ENCODE data around the gene ZNF35.

GRCh38 chr3:44665173-44665572 lies 16.6 kb downstream of the ZNF35 start:
- TF ChIP-seq CTCF (IDR thresholded peaks at IDR 0.05; ENCODE audit: extremely low read depth in 1 of 2, insufficient read depth in 1 of 2, low read depth in 1 of 2, low read length in 2 of 2), result no peak
- no peak for TF ChIP-seq POLR2A (IDR thresholded peaks at IDR 0.05; ENCODE audit: low read depth, low read length)
- TF ChIP-seq MYC (IDR thresholded peaks at IDR 0.05; ENCODE audit: low read depth, low read length), result no peak
- no peak for TF ChIP-seq MAX (IDR thresholded peaks at IDR 0.05; ENCODE audit: insufficient read depth, insufficient read length)
- no peak for TF ChIP-seq POLR2AphosphoS5 (IDR thresholded peaks at IDR 0.05; ENCODE audit: insufficient read depth, low read depth, low read length)

All from endothelial cell of umbilical vein (primary cell).